ENCODE data around the gene PUS10.

Gene PUS10

GRCh38 chr2:60972889-60973656 is 45.0 kb downstream of the PUS10 start:
- no peak for DNase-seq (ENCODE audit: low spot score)

- DNase-seq (ENCODE audit: low spot score) = no peak
These were observed 51.3 kb downstream of the PUS10 start for GRCh38 chr2:60966507-60967405.

DNA sequence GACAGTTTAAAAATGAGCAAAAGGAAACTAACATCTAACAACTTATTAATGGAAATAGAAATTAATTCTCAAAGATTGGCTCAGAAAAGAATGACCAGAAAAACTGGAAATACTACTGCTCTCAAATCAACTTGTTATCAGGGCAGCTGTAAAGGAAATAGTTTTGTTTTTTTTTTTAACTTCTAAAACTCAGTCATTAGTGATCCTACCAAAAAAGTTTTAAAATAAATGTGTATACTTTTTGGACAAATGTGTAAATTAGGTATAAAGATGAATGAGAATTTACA is 52.6 kb downstream of the PUS10 start:
- no peak for DNase-seq (ENCODE audit: low spot score)

DNA sequence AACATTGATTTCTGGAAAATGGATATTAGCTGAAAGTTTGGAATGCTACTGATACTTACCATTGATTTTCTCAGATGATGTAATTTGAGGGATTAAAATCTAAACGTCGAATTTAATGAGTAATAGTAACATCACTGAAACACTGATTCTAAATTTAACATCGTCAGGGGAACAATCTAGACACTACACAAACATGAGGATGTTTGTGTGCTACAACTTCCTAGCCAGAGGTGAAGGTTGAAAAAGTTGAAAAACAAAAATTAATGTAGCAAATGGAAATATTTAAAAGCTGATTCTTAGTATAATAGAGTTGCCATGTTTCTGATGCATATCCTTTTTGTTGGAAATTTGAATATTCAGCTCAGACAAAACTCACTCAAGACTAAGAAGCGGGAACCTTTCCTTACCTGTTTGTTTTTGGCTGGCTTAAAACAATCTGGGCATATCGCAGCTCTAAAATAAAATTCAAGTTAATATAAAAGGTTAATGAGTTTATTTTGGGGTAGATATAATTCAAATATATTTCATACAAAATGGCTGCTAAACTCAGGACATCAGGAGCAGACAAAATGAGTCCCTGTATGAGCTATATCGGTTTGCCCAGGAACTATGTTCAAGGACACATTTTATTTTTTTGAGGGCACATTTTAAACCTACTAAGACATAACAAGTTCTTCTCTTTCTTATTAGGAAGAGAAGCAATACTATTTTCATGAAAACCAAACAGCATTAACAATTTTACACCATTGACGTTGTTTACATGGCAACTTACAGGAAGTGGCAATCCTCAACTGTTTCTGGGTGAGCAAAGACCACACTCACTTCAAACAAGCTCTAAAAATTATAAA is 53.2 kb downstream of the PUS10 start:
- DNase-seq (ENCODE audit: low spot score) = no peak

DNA sequence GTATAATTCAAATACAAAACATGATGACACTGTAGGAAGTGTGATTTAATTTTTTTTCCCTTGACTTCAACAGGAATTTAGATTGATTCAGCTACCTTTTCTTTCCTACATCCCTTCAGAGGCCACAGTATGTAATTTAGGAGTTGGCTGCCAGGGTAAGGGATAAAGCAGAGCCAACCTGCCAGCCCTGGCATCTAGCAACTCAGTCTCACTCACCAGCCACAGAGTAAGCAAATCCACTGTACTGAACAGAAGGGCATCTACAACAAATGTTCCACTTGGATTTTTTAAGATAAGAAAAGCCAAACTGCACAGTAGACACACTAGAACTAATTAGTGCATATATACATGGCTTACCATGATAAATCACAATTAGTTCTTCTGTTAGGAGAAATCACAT is 54.9 kb downstream of the PUS10 start:
- no peak for DNase-seq (ENCODE audit: low spot score)

DNA sequence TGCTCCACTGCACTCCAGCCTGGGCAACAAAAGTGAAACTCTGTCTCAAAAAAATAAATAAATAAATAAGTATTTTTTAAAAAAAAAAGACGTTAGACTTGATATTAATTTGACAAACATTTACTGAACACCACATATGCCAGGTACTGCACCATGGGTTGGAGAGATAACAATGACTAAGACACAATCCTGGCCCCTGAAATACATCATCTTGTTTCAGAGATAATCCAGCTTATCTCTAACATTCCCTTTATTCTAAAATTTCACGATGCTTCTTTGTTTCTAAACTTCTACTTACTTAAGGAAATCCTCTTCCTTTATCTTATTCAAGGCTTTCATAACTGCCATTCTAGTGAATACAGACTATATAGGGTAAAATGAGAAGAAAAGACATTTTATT is 55.5 kb downstream of the PUS10 start:
- no peak for DNase-seq (ENCODE audit: low spot score)

DNA sequence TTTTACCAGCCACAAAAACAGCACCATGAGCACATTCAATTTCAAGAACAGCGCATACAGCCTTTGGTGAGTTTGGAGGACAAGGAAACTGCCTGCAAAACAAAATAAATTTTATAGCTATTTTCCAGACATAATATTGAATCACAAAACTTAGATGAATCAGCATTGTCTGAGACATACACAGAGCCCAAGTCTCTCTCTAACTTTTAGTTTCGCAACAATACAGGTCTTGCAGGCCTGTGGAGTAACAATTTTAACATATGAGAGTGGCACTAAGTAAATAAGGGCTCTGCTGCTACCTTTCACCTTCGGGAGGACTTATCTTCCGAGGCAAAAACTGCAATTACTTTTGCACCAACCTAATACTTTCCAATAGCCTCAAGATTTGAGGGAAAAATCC is 56.6 kb downstream of the PUS10 start:
- no peak for DNase-seq (ENCODE audit: low spot score)

DNA sequence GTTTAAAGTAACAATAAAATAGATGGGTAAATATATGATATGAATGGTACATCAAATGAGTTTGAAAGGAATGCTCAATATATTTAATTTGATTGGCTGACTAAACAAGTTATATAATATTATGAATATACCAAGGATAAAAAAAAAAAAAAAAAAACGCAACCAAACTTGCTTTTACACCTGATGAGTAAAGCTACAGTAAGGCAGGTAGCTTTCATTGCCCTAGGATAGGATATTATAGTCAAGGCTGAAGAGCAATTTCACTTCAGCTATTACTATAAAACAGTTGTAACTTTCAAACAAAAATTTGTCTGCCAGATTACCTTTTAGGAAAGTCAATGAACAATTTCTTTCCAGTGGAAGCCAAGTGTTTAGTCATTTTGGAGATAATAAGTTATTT is 57.3 kb downstream of the PUS10 start:
- DNase-seq (ENCODE audit: low spot score) = no peak

- DNase-seq (ENCODE audit: low spot score) = no peak
These were observed 58.6 kb downstream of the PUS10 start for GRCh38 chr2:60959501-60959900.

DNA sequence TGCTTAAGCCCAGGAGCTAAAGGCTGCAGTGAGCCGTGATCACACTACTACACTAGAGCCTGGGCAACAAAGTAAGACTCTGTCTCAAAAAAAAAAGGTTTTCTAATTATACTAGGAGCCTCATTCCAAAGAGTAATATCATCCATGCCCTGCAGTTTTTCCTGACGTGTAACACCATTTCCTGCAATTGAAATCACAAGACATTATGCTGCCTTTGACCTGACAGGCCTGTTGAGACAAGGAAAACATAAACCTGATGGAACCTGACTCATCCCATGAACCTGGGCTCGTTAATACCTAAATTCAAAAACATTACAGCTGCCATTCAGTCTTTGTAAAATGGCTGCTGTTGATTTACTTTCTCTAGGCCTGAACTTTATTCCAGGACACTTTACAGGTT is 59.3 kb downstream of the PUS10 start:
- DNase-seq (ENCODE audit: low spot score) = no peak

DNA sequence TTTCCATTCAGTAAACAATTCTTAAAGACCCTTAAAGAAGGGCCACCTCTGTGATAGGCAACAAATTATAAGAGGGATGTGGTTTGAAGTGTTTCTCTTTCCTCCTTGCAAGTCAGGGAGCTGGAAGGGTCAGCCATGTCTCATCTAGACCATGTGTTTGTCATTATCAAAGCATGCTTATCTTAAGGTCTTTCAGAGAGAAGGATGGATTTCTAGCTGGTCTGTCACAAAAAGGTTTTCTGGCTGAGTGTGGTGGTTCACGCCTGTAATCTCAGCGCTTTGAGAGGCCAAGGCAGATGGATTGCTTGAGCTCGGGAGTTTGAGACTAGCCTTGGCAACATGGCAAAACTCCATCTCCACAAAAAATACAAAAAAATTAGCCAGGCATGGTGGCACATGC is 59.7 kb downstream of the PUS10 start:
- no peak for DNase-seq (ENCODE audit: low spot score)

DNA sequence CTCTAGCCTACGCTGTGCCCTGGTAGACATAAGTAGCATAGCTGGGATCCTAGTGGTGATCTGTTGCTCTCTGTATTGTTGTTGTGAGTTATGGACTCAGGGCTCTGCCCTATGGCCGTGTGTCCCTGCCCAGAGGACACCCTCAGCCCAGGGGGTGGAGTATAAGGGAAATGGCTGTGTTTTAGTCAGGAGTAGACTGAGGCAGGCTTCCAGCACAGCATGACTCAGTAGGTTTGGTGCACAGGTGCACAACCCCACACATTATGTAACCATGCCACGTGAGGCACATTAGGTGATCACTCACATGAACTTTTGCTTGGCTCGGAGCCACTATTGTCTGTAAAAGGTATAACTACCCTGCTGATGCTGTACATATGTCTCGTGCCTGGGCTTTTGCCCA is 60.4 kb downstream of the PUS10 start:
- DNase-seq (ENCODE audit: low spot score) = no peak

DNA sequence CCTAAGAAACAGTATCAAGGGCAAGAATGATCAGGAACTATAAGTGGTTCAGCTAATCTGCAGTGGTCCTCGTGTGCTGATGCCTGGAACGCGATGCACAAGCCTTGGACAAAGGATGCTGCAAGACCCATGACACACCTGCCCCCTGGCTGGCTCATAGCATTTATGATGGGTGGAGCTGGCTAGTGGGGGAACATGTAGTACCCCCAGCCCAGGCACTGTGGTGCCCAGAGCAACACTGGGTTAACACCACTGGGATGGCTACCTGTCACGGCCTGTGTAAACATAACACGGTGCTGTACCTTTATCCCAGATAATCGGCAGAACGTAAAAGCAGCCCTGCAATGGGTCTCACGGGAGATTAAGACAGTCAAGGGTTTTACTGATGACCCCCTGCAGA is 60.8 kb downstream of the PUS10 start:
- no peak for DNase-seq (ENCODE audit: low spot score)

GRCh38 chr2:60954139-60954538 is 63.9 kb downstream of the PUS10 start:
- no peak for DNase-seq (ENCODE audit: low spot score)

- no peak for DNase-seq (ENCODE audit: low spot score)
These were observed 69.0 kb downstream of the PUS10 start for GRCh38 chr2:60948926-60949579.

GRCh38 chr2:60948161-60948560 is 69.9 kb downstream of the PUS10 start:
- no peak for DNase-seq (ENCODE audit: low spot score)

GRCh38 chr2:60947056-60947455 is 71.0 kb downstream of the PUS10 start:
- no peak for DNase-seq (ENCODE audit: low spot score)

DNA sequence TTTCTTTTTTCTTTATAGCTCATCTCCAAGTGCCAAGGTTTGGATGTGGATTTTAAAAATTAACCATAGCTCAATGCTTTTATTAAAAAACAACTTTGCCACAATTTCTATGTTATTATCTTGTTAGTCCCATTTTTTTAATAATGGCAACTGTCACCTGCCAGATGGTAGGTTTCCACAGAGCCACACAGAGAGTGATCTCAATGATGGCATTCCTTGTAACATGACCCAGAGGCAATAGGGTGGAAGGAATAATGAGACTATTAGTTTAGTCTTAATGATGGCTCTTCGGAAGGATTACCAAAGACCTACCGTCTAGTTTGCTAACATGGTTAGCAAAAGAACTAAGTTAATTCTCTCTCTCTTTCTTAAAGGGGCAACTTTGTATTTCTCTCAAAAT is 72.7 kb downstream of the PUS10 start:
- no peak for DNase-seq (ENCODE audit: low spot score)

- no peak for DNase-seq (ENCODE audit: low spot score)
These were observed 78.4 kb downstream of the PUS10 start for GRCh38 chr2:60939622-60940021.

DNA sequence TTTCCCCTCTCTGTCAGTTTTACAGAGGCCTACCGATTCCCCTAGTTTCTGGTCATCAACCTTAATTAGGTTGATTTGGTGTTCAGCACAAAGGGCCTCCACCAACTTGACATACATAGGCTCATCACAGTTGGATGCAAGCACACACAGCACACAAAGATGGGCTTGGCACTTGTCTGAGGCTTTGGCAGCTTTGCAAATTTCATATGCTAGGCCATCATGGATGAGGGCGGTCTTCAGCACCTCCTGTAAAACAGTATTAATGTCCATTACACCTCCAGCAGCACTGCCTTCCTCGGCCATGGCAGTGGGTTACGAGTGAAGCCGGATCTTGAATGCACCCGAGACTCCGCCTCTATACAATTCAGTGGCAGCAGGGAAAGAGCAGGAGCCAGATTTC is 79.8 kb downstream of the PUS10 start:
- DNase-seq (ENCODE audit: low spot score) = no peak

DNA sequence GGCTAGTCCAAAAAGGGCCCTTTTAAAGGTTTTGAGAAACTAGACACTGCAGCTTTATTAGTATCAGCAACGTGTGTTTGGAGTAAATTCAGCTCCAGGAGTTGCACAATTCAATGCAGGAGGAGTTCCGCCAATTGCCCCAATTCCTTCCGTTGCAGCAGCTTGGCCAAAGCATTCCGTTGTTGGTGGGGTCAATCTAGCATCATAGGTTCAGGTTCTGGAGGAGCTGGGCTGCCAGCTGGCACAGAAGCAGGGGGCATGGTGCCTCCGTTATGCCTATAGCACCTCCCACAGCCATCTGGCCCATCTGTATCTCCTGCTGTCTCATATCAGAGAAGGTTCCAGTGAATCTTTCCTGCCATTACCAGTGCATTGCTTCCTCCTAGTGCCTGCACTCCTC is 81.3 kb downstream of the PUS10 start:
- DNase-seq (ENCODE audit: low spot score) = no peak

DNA sequence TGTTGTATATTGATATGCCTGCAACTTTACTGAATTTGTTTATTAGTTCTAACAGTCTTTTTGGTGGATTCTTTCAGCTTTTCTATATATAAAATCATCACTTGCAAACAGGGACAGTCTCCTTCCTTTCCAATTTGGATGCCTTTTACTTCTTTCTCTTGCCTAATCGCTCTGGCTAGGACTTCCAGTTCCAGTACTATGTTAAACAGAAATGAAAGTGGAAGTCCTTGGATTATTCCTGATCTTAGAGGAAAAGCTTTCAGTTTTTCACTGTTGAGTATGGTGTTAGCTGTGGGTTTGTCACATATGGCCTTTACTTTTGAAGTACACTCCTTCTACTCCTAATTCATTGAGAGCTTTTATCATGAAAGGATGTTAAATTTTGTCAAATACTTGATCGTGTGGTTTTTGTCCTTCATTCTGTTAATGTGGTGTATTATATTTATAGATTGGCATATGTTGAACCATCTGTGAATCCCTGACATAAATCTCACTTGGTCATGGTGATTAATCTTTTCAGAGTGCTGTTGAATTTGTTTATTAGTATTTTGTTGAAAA is 83.8 kb downstream of the PUS10 start:
- no peak for DNase-seq (ENCODE audit: low spot score)

All from hepatic stellate cell (primary cell).